ENCODE results near the gene SAXO1. TPM values are rescaled to one million over a fixed set of nuclear protein-coding genes. Genes with fewer than 3 reads are reported as not detected.

Gene SAXO1
- total and polyA plus RNA-seq, 2 experiments from 2014 or later, result 0.02 TPM; not detected in 1

DNA sequence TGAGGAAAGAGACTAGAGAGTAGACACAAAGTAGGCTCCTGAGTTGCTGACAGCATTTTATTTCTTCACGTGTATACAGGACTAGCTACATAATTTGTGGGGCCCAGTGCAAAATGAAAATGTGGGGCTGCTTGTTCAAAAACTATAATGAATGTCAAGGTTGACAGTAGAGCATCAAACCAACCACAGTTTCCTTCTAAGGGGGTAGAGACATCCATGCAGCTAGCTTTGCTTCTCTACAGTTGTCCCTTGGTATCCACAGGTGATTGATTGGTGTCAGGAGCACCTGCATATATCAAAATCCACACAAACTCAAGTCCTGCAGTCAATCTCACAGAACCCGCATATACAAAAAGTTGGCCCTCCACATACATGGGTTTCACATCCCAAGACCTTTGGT is 129.6 kb downstream of the SAXO1 start (continued):
- TF ChIP-seq, protein P1, sequence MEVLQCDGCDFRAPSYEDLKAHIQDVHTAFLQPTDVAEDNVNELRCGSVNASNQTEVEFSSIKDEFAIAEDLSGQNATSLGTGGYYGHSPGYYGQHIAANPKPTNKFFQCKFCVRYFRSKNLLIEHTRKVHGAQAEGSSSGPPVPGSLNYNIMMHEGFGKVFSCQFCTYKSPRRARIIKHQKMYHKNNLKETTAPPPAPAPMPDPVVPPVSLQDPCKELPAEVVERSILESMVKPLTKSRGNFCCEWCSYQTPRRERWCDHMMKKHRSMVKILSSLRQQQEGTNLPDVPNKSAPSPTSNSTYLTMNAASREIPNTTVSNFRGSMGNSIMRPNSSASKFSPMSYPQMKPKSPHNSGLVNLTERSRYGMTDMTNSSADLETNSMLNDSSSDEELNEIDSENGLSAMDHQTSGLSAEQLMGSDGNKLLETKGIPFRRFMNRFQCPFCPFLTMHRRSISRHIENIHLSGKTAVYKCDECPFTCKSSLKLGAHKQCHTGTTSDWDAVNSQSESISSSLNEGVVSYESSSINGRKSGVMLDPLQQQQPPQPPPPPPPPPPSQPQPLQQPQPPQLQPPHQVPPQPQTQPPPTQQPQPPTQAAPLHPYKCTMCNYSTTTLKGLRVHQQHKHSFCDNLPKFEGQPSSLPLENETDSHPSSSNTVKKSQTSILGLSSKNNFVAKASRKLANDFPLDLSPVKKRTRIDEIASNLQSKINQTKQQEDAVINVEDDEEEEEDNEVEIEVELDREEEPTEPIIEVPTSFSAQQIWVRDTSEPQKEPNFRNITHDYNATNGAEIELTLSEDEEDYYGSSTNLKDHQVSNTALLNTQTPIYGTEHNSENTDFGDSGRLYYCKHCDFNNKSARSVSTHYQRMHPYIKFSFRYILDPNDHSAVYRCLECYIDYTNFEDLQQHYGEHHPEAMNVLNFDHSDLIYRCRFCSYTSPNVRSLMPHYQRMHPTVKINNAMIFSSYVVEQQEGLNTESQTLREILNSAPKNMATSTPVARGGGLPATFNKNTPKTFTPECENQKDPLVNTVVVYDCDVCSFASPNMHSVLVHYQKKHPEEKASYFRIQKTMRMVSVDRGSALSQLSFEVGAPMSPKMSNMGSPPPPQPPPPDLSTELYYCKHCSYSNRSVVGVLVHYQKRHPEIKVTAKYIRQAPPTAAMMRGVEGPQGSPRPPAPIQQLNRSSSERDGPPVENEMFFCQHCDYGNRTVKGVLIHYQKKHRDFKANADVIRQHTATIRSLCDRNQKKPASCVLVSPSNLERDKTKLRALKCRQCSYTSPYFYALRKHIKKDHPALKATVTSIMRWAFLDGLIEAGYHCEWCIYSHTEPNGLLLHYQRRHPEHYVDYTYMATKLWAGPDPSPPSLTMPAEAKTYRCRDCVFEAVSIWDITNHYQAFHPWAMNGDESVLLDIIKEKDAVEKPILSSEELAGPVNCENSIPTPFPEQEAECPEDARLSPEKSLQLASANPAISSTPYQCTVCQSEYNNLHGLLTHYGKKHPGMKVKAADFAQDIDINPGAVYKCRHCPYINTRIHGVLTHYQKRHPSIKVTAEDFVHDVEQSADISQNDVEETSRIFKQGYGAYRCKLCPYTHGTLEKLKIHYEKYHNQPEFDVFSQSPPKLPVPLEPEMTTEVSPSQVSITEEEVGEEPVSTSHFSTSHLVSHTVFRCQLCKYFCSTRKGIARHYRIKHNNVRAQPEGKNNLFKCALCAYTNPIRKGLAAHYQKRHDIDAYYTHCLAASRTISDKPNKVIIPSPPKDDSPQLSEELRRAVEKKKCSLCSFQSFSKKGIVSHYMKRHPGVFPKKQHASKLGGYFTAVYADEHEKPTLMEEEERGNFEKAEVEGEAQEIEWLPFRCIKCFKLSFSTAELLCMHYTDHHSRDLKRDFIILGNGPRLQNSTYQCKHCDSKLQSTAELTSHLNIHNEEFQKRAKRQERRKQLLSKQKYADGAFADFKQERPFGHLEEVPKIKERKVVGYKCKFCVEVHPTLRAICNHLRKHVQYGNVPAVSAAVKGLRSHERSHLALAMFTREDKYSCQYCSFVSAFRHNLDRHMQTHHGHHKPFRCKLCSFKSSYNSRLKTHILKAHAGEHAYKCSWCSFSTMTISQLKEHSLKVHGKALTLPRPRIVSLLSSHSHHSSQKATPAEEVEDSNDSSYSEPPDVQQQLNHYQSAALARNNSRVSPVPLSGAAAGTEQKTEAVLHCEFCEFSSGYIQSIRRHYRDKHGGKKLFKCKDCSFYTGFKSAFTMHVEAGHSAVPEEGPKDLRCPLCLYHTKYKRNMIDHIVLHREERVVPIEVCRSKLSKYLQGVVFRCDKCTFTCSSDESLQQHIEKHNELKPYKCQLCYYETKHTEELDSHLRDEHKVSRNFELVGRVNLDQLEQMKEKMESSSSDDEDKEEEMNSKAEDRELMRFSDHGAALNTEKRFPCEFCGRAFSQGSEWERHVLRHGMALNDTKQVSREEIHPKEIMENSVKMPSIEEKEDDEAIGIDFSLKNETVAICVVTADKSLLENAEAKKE (CRISPR knock-in tag; IDR thresholded peaks at IDR 0.05), result no peak
- TF ChIP-seq, protein P2, sequence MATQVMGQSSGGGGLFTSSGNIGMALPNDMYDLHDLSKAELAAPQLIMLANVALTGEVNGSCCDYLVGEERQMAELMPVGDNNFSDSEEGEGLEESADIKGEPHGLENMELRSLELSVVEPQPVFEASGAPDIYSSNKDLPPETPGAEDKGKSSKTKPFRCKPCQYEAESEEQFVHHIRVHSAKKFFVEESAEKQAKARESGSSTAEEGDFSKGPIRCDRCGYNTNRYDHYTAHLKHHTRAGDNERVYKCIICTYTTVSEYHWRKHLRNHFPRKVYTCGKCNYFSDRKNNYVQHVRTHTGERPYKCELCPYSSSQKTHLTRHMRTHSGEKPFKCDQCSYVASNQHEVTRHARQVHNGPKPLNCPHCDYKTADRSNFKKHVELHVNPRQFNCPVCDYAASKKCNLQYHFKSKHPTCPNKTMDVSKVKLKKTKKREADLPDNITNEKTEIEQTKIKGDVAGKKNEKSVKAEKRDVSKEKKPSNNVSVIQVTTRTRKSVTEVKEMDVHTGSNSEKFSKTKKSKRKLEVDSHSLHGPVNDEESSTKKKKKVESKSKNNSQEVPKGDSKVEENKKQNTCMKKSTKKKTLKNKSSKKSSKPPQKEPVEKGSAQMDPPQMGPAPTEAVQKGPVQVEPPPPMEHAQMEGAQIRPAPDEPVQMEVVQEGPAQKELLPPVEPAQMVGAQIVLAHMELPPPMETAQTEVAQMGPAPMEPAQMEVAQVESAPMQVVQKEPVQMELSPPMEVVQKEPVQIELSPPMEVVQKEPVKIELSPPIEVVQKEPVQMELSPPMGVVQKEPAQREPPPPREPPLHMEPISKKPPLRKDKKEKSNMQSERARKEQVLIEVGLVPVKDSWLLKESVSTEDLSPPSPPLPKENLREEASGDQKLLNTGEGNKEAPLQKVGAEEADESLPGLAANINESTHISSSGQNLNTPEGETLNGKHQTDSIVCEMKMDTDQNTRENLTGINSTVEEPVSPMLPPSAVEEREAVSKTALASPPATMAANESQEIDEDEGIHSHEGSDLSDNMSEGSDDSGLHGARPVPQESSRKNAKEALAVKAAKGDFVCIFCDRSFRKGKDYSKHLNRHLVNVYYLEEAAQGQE (IDR thresholded peaks at IDR 0.05; ENCODE audit: unreplicated experiment), result no peak
- TF ChIP-seq JUNB (IDR thresholded peaks at IDR 0.05; ENCODE audit: unreplicated experiment), result no peak
- no peak for TF ChIP-seq CREB1 (CRISPR knock-in tag; IDR thresholded peaks at IDR 0.05; ENCODE audit: low read depth)

- Mint-ChIP-seq H3K27me3 (ENCODE audit: insufficient read depth, low read depth, poor library complexity) (no peaks in the 10 kb centered on the region), H3K4me1 (peaks cover 12% of the 10 kb centered on the region), H3K36me3 (ENCODE audit: low read depth) (no peaks in the 10 kb centered on the region), H3K4me3 (no peak overlapping the region), H3K27ac (no peak overlapping the region), H3K9me3 (no peaks in the 10 kb centered on the region; the same call in 2 of the 3 replicates)
- H3K27me3 ChIP-seq (ENCODE audit: insufficient read depth), result no peaks in the 10 kb centered on the region
- H3K36me3 ChIP-seq (ENCODE audit: insufficient read depth), result no peaks in the 10 kb centered on the region
- no peaks in the 10 kb centered on the region for H3F3A ChIP-seq (replicated peaks; ENCODE audit: low read depth)
- no peak overlapping the region for H3K4me3 ChIP-seq
- no peaks in the 10 kb centered on the region for H3K79me2 ChIP-seq (replicated peaks; ENCODE audit: insufficient read depth)
- no peak overlapping the region for H3K27ac ChIP-seq (ENCODE audit: low read depth)
- H2AFZ ChIP-seq, result no peak overlapping the region
- H3K4me1 ChIP-seq (ENCODE audit: insufficient read depth), result no peaks in the 10 kb centered on the region
- peaks cover 4% of the 10 kb centered on the region for H3K9me2 ChIP-seq (ENCODE audit: insufficient read depth)
- H4K20me1 ChIP-seq (replicated peaks; ENCODE audit: insufficient read depth), result no peaks in the 10 kb centered on the region
- ATAC-seq, result no peak; the same call in 2 of the 3 replicates
- DNase-seq (ENCODE audit: low spot score), result no peak
- no peak overlapping the region for H3K4me2 ChIP-seq
- TF ChIP-seq, protein P1 (CRISPR knock-in tag; IDR thresholded peaks at IDR 0.05), result no peak
Measured at GRCh38 chr9:18896531-18897179, 136.4 kb downstream of the SAXO1 start.

Data from GM23338 (cell line).